Measurements from ENCODE around the gene RIMS4. TPM values are rescaled to one million over a fixed set of nuclear protein-coding genes. Genes with fewer than 3 reads are reported as not detected.

The RIMS4 gene
- total and polyA plus RNA-seq, 9 of the 15 experiments (the other 6 are each of a cell fraction or from before 2014, with no cell fraction given) = 0.04 TPM; not detected in 8

GRCh38 chr20:44833437-44833836, 23.1 kb upstream of the RIMS4 start:
- no peaks in the 10 kb centered on the region for H3K36me3 ChIP-seq (ENCODE audit: control insufficient read depth, insufficient read depth, low read length)
- intact Hi-C loops (cut with micrococcal nuclease) = no loop called here
- no peaks in the 10 kb centered on the region for H3K4me1 ChIP-seq (replicated peaks in 1 of 2; ENCODE audit: control insufficient read depth in 2 of 2, insufficient read depth in 2 of 2, low read length in 2 of 2)
- H3K79me2 ChIP-seq (ENCODE audit: control insufficient read depth, insufficient read depth, low read length) = no peaks in the 10 kb centered on the region
- ATAC-seq = no peak
- H3K9me3 ChIP-seq (replicated peaks; ENCODE audit: control insufficient read depth, insufficient read depth, low read depth, low read length) = no peaks in the 10 kb centered on the region
- H3K9me1 ChIP-seq (ENCODE audit: control insufficient read depth, insufficient read depth, low read length) = no peaks in the 10 kb centered on the region
- FAIRE-seq = no peak
- no peak overlapping the region for H3K4me3 ChIP-seq
- BruUV-seq (replicated peaks) = no TSS peak
- POLR2A ChIA-PET = interaction anchor here (0.7 to 1.4 kb wide), 2 partner anchors 11 to 355 kb away, joined by 3 to 4 read pairs; no protein-coding TSS in a partner anchor
- DNase-seq (ENCODE audit: extremely low read depth in 1 of 4, low spot score in 3 of 4) = no peak
- no peak overlapping the region for H2AFZ ChIP-seq (ENCODE audit: low read depth, low read length)
- no peaks in the 10 kb centered on the region for H4K20me1 ChIP-seq (replicated peaks; ENCODE audit: control insufficient read depth, insufficient read depth, low read length)
- in situ Hi-C loops (cut with MboI) = no loop called here
- no peak overlapping the region for H3K9ac ChIP-seq (ENCODE audit: insufficient read depth in 1 of 2, low read depth in 2 of 2, low read length in 2 of 2)
- CTCF ChIA-PET (ENCODE audit: low intra/inter-chr PET ratio) = no interaction called here
- H3K4me2 ChIP-seq (ENCODE audit: insufficient read depth, low read length) = no peak overlapping the region
- H3K27ac ChIP-seq (ENCODE audit: extremely low read depth, low read depth, low read length) = no peak overlapping the region
- WGBS (ENCODE audit: insufficient coverage, low coverage, missing lambda C conversion rate) = 0% methylated on average over 1 of the region's 1 CpG
- no peak for TF ChIP-seq DDX20 (tag; IDR thresholded peaks at IDR 0.05; ENCODE audit: low read depth)
- TF ChIP-seq RBM25 (IDR thresholded peaks at IDR 0.05; ENCODE audit: low read depth, low read length, severe bottlenecking) = peak; percentile 77
- H3K27me3 ChIP-seq (ENCODE audit: control insufficient read depth in 2 of 2, insufficient read depth in 2 of 2, low read length in 2 of 2) = peaks cover 12 to 27% of the 10 kb centered on the region in 2 experiments

GRCh38 chr20:44832724-44833123, 22.4 kb upstream of the RIMS4 start:
- WGBS (ENCODE audit: insufficient coverage, low coverage, missing lambda C conversion rate) = 0% methylated on average over 3 of the region's 3 CpGs

More at GRCh38 chr20:44832724-44833123, 22.4 kb upstream of the RIMS4 start:
- intact Hi-C loops (cut with micrococcal nuclease) = no loop called here
- H3K4me1 ChIP-seq (replicated peaks in 1 of 2; ENCODE audit: control insufficient read depth in 2 of 2, insufficient read depth in 2 of 2, low read length in 2 of 2) = no peaks in the 10 kb centered on the region
- in situ Hi-C loops (cut with MboI) = no loop called here
- no peak overlapping the region for H2AFZ ChIP-seq (ENCODE audit: low read depth, low read length)
- no peak overlapping the region for H3K27ac ChIP-seq (ENCODE audit: extremely low read depth, low read depth, low read length)
- no peaks in the 10 kb centered on the region for H3K9me1 ChIP-seq (ENCODE audit: control insufficient read depth, insufficient read depth, low read length)
- DNase-seq (ENCODE audit: extremely low read depth in 1 of 4, low spot score in 3 of 4) = no peak
- ATAC-seq = no peak; the same call in 2 of the 3 replicates
- no peaks in the 10 kb centered on the region for H3K79me2 ChIP-seq (ENCODE audit: control insufficient read depth, insufficient read depth, low read length)
- ChIA-PET POLR2A (interaction anchor here (0.7 to 1.4 kb wide), 2 partner anchors 10 to 12 kb away, joined by 3 read pairs; no protein-coding TSS in a partner anchor), CTCF (ENCODE audit: low intra/inter-chr PET ratio) (no interaction called here)
- H3K9ac ChIP-seq (ENCODE audit: insufficient read depth in 1 of 2, low read depth in 2 of 2, low read length in 2 of 2) = no peak overlapping the region
- H3K9me3 ChIP-seq (replicated peaks; ENCODE audit: control insufficient read depth, insufficient read depth, low read depth, low read length) = no peaks in the 10 kb centered on the region
- H3K36me3 ChIP-seq (ENCODE audit: control insufficient read depth, insufficient read depth, low read length) = no peaks in the 10 kb centered on the region
- FAIRE-seq = no peak
- H4K20me1 ChIP-seq (replicated peaks; ENCODE audit: control insufficient read depth, insufficient read depth, low read length) = no peaks in the 10 kb centered on the region
- no TSS peak for BruUV-seq (replicated peaks)
- no peak overlapping the region for H3K4me3 ChIP-seq
- no peak overlapping the region for H3K4me2 ChIP-seq (ENCODE audit: insufficient read depth, low read length)
- TF ChIP-seq CHD4 (IDR thresholded peaks at IDR 0.05; ENCODE audit: insufficient read depth, insufficient replicate concordance, low read depth, low read length, poor library complexity, severe bottlenecking) = no peak
- no peak for TF ChIP-seq PBX2 (CRISPR knock-in tag; IDR thresholded peaks at IDR 0.05; ENCODE audit: low read depth)
- TF ChIP-seq PBX2 (tag; conservative IDR thresholded peaks at IDR 0.05; ENCODE audit: low read depth) = peak; percentile 55; the same call in 1 of the 2 replicates
- peak; percentile 87 for TF ChIP-seq PKNOX1 (IDR thresholded peaks at IDR 0.05)
- no peak for TF ChIP-seq CBX2 (IDR thresholded peaks at IDR 0.05; ENCODE audit: insufficient read depth, low read length, poor library complexity, severe bottlenecking)
- H3K27me3 ChIP-seq (ENCODE audit: control insufficient read depth in 2 of 2, insufficient read depth in 2 of 2, low read length in 2 of 2) = peaks cover 11 to 20% of the 10 kb centered on the region in 2 experiments
